HG03520 (cell line): ENCODE data around the gene UBA3.

Source experiments
- ATAC-seq: cut with Tn5 transposase; IDR thresholded peaks from one replicate; pipeline ENCODE4 v1.9.1; 2021; ENCODE audit warnings: mild to moderate bottlenecking, moderate library complexity; ENCODE audit not compliant: unreplicated experiment

UBA3 gene

DNA sequence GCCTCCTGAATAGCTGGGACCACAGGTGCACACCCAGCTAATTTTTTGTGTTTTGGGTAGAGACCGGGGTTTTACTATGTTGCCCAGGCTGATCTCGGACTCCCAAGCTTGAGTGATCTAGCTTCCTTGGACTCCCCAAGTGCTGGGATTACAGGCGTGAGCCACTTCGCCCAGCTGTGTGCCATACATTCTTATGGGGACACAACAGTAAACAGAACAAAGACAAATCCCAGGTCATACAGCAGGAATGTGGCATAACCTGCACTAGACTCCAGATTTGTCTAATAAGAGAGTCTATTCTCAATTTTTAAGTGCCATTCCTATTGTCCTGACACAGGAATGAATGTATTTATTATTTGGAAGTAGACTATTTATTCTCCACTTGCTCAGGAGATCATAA lies 22.2 kb upstream of the UBA3 start:
- ATAC-seq: no peak

DNA sequence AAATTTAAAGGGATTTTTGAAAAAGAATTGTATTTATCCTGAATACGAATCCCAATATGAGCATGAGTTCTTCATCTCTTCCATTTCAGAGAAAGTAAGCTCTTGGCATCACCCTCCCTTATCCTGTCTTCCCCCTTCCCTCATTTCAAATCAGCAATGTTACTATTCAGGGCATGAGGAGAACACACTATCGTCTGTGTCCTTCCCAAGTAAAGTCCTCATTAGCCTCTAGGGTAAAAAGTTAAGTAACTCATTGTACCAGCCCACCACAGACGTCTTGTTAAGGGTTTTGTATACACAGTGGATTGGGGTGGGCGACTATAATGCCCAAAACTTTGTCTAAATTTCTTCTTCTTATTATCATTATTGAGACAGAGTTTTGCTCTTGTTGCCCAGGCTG lies 19.4 kb upstream of the UBA3 start:
- no peak for ATAC-seq

- ATAC-seq: no peak
These were observed 17.4 kb upstream of the UBA3 start for GRCh38 chr3:69097407-69098086.

DNA sequence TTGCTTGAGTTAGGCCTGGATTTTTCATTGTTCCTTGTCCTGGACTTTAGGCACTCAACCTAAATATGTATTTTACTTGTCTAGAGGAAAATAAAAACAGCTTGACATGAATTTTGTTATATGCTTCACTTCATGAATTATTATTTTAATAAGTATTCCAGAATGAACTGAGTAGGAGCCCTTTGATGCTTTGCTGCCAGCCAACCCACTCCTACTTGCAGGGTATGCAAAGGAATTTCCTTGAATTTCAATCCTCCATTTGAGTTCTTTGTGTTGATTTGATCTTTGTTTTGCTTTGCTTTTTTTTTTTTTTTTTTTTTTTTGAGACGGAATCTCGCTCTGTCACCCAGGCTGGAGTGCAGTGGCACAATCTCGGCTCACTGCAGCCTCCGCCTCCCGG lies 16.1 kb upstream of the UBA3 start:
- no peak for ATAC-seq

GRCh38 chr3:69095636-69096035 lies 15.5 kb upstream of the UBA3 start:
- no peak for ATAC-seq

DNA sequence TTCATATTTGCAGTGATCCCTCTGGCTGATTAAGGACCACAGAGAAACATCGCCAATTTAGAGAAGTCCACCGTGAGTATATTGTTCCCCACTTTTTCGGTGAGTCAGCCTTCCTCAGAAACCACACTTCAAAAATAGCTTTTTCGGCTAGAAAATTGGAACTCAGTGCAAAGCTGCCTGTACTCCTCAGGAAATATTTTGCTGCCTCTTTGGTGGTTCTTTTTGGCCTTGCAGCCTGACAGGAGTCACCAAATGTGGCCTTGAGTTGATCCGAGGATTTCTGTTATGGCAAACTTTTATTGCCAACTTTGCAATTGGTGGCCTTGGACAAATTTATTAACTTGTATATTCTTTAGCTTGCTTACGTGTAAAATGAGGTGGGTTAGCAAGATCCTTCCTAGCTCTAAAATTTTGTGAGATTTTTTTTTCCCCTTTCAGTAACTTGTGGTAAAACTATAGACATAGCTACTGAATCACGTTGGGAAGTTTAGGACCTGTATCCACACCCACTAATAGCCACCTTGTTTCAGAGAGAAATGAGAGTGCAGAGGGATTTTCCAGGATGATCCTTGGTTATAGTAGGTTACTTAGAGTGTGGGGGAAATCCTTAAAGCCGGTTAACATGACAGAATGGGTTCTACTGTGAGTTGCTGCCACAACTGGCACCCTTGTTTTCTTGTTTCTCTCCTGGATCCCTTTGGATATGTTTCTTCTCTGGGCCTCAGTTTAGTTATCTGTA lies 14.5 kb upstream of the UBA3 start:
- ATAC-seq: no peak

GRCh38 chr3:69092030-69092516 lies 11.9 kb upstream of the UBA3 start:
- peak; percentile 72 for ATAC-seq

GRCh38 chr3:69091389-69092029 lies 11.3 kb upstream of the UBA3 start:
- ATAC-seq: no peak

GRCh38 chr3:69090021-69090420 lies 9.9 kb upstream of the UBA3 start:
- ATAC-seq: no peak

- peak; percentile 25 for ATAC-seq
These were observed 7.9 kb upstream of the UBA3 start for GRCh38 chr3:69088063-69088462.

GRCh38 chr3:69087030-69087791 lies 7.0 kb upstream of the UBA3 start:
- ATAC-seq: no peak

DNA sequence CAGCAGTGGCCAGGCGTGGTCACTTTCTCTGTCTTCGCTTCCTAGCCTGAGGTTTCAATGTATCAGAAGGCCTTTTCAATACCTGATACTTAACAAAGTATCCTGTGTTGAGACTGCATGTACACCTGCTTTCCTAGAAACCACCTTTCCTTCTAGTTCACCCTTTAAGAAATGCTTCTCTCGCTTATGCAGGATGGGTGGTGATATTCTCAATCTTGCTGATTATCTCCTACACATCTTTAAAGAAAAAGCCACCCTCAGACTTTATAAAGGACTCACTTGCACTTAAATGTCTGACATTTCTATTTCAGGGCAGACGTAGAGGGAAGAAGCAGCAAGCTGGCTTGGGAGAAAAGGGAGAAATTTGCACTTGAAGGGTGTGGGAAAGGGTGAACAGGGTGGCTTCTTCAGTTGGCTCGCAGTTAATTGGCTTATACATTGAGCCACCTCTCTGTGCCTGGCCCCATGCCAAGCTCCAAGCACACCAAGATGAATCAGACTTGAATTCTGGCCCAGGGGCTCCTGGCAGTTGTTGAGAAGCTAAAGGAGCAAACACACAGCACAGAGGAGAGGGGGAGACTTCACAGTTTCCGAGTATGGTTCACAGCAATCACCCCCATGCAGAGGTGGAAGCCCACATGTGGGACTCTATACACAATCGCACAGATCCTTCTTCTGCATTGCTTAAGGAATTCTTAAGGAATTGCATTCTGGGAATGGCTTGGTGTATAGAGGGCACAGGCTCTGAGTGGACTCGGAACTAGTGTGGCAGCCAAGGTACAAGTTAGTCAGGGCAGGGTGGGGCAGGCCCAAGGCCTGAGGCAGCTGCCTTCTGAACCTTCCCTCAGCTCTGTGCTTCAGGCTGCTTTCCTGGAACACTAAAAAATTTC lies 5.9 kb upstream of the UBA3 start:
- no peak for ATAC-seq

DNA sequence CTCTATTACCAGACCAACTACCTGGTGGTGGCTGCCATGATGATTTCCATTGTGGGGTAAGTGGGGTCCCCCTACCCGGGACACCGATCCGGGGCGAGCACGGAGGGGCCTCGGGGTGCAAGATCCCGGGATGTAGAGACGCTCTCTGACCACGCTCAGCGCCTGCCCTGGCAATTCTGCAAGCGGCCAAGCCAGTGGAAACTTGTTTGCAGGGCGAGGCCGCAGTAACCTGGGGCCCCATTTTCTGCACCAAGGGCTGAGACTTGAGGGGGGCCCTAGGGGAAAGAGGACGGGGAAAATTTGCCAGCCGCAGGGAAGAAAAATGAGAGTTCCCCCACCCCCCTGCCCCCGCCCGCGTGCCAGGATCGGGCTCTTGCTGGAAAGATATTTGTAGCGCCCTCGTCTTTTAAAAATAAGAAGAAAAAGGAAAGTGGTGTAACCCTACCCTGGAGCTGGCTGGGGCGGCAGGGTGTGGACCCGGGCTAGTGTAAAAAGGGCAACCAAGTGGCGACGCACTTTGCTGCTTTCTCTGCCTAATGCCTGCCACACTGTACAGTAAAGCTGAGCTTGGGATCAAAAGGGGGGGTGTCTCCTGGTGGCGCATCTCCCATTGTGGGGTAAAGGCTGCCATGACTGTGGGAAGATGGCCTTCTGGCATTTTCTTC lies 5.1 kb upstream of the UBA3 start:
- ATAC-seq: no peak

- ATAC-seq: peak; percentile 40
These were observed 4.4 kb upstream of the UBA3 start, which contains the start of gene ARL6IP5 for GRCh38 chr3:69084326-69085167. TSS of gene ARL6IP5 (plus strand) at chr3:69084937. CDS start at chr3:69085048, 111 bp downstream.

DNA sequence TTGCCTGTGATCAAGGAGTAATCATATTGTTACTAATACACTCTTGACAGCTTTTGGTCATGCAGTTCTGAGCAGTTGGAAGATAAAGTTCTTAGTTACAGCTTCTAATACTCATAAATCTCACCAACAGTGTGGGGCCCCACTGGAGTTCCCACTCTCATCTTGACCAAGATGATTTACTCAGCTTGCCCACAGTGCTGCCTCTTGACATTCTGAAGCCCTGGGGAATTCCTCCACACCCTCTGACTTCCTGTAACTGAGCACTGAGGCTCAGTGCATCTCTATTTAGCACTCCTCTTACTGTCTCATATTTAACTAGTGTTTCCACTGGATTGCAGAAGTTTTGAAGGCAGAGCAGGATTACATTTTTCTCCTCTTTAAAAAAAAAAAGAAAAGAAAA lies 2.6 kb upstream of the UBA3 start:
- ATAC-seq: peak; percentile 43

DNA sequence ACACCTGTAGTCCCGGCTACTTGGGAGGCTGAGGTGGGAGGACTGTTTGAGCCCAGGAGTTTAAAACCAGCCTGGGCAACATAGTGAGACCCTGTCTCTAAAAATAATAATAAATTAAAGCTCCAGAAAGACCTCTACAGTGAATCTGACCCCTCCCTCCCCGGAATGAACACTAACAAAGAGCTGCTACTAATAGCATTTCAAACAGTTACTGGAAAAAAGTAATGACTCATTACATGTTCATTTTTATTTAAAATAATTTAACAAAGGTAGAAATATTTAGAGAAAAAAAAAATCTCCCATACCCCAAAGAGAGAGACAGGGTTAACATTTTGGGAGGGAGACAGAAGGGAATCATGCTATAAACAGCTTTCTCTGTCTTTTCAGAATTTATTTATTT lies 2.2 kb upstream of the UBA3 start:
- no peak for ATAC-seq

- no peak for ATAC-seq
These were observed 1.6 kb upstream of the UBA3 start for GRCh38 chr3:69081583-69082262.
